ENCODE data around the gene CYP2A6. TPM values are rescaled to one million over a fixed set of nuclear protein-coding genes. Genes with fewer than 3 reads are reported as not detected.
"Not testable (repeated sequence)": the region's sequence is repeated elsewhere in the genome, so short reads cannot be mapped to it uniquely, and the experiment has no call there.

Gene CYP2A6
- total RNA-seq, 4 donors from 2014 or later = 0.36 TPM; not detected in 3

GRCh38 chr19:40822704-40823553 lies 27.3 kb downstream of the CYP2A6 start:
- not testable (repeated sequence) for ATAC-seq (ENCODE audit: low FRiP score); DNase-seq (ENCODE audit: low spot score)

- DNase-seq (ENCODE audit: low spot score) (no peak), ATAC-seq (ENCODE audit: low FRiP score) (no peak)
- TF ChIP-seq CTCF (IDR thresholded peaks at IDR 0.05) = no peak
Measured at GRCh38 chr19:40822161-40822560, 28.1 kb downstream of the CYP2A6 start.

GRCh38 chr19:40819479-40820234 lies 30.6 kb downstream of the CYP2A6 start:
- ATAC-seq (ENCODE audit: low FRiP score); DNase-seq (ENCODE audit: low spot score): not testable (repeated sequence)
- TF ChIP-seq CTCF (IDR thresholded peaks at IDR 0.05) = peak in 1 of 3 donors; percentile 22

GRCh38 chr19:40818480-40819399 lies 31.5 kb downstream of the CYP2A6 start:
- peak; percentile 79 for DNase-seq (ENCODE audit: low spot score)
- peak; percentile 89 for ATAC-seq (ENCODE audit: low FRiP score)

GRCh38 chr19:40815223-40815622 lies 35.0 kb downstream of the CYP2A6 start:
- no peak for ATAC-seq (ENCODE audit: low FRiP score)
- TF ChIP-seq CTCF (IDR thresholded peaks at IDR 0.05) = no peak
- no peak for DNase-seq (ENCODE audit: low spot score)

GRCh38 chr19:40813182-40813581 lies 37.1 kb downstream of the CYP2A6 start:
- ATAC-seq (ENCODE audit: low FRiP score) (no peak), DNase-seq (ENCODE audit: low spot score) (no peak)
- no peak for TF ChIP-seq CTCF (IDR thresholded peaks at IDR 0.05)

- ATAC-seq (ENCODE audit: low FRiP score); DNase-seq (ENCODE audit: low spot score): not testable (repeated sequence)
Measured at GRCh38 chr19:40812571-40812970, 37.7 kb downstream of the CYP2A6 start.
